IMR-90 (cell line): Measurements from ENCODE around the gene D2HGDH. TPM values are rescaled to one million over a fixed set of nuclear protein-coding genes. Genes with fewer than 3 reads are reported as not detected.

Source experiments
- ATAC-seq: fragments of 200-7000 bp; cut with Tn5 transposase; 2 replicates; pipeline ENCODE4 v1.9.1; 2020; ENCODE audit warnings: low read depth, mild to moderate bottlenecking, moderate library complexity
- BruUV-seq: library from RNA; stranded (reverse); fragments of 400-500 nt; replicated peaks from 2 replicates; lab custom pipeline; 2021; lab: Mats Ljungman, UMichigan
- CTCF ChIA-PET: fragments of 300-600 bp; formaldehyde crosslinking; extraction: SDS; loops from one replicate; lab custom pipeline; 2021; ENCODE audit warnings: antibody characterized with exemption; lab: Yijun Ruan, JAX
- POLR2A ChIA-PET: fragments of 300-600 bp; sonication (Branson Sonifier 250); formaldehyde crosslinking; loops from one replicate; lab custom pipeline; 2022; ENCODE audit warnings: antibody characterized with exemption; ENCODE audit not compliant: unreplicated experiment; lab: Charles Lee
- DNase-seq: peaks from one replicate; pipeline ENCODE4 v3.0.0; 2013
- H2AFZ ChIP-seq: replicated peaks from 2 replicates; pipeline ENCODE3; 2013; ENCODE audit warnings: low read length, mild to moderate bottlenecking; ENCODE audit not compliant: poor library complexity
- H2AK5ac ChIP-seq: 2 replicates; pipeline ENCODE4 v1.6.1; 2013; ENCODE audit warnings: low read depth, low read length, inconsistent platforms
- H2AK9ac ChIP-seq: replicated peaks from 2 replicates; pipeline ENCODE3; 2013; ENCODE audit warnings: mild to moderate bottlenecking, low read depth, low read length, moderate library complexity; ENCODE audit not compliant: poor library complexity
- H2BK120ac ChIP-seq: 2 replicates; pipeline ENCODE4 v1.6.1; 2013; ENCODE audit warnings: low read depth, low read length, inconsistent platforms
- H2BK15ac ChIP-seq: 3 replicates; pipeline ENCODE4 v1.6.1; 2013; ENCODE audit warnings: low read depth, low read length, inconsistent platforms
- H2BK20ac ChIP-seq: 2 replicates; pipeline ENCODE4 v1.6.1; 2013; ENCODE audit warnings: low read depth, mild to moderate bottlenecking, inconsistent platforms, low read length, moderate library complexity
- H2BK5ac ChIP-seq: 2 replicates; pipeline ENCODE4 v1.6.1; 2013; ENCODE audit warnings: mild to moderate bottlenecking, low read depth, low read length, inconsistent platforms; ENCODE audit not compliant: poor library complexity, severe bottlenecking
- H3K14ac ChIP-seq: replicated peaks from 2 replicates; pipeline ENCODE4 v1.6.1; 2013; ENCODE audit warnings: low read depth, low read length, inconsistent platforms
- H3K18ac ChIP-seq: 2 replicates; pipeline ENCODE4 v1.6.1; 2013; ENCODE audit warnings: low read depth, low read length, control low read depth
- H3K23ac ChIP-seq: 2 replicates; pipeline ENCODE4 v1.6.1; 2013; ENCODE audit warnings: low read depth, low read length, inconsistent platforms
- H3K27ac ChIP-seq: 2 replicates; pipeline ENCODE4 v1.5.1; 2013; ENCODE audit warnings: mild to moderate bottlenecking, control low read depth, low read length; ENCODE audit not compliant: insufficient read depth
- H3K27me3 ChIP-seq: 2 replicates; pipeline ENCODE4 v1.6.1; 2013; ENCODE audit warnings: low read length; ENCODE audit not compliant: control insufficient read depth, insufficient read depth
- H3K36me3 ChIP-seq: 2 replicates; pipeline ENCODE4 v1.6.1; 2013; ENCODE audit warnings: low read length, mixed read lengths; ENCODE audit not compliant: control insufficient read depth, insufficient read depth
- H3K4ac ChIP-seq: 2 replicates; pipeline ENCODE4 v1.6.1; 2013; ENCODE audit warnings: low read depth, low read length, inconsistent platforms
- H3K4me1 ChIP-seq: 2 replicates; pipeline ENCODE4 v1.6.1; 2013; ENCODE audit warnings: low read length, mixed read lengths; ENCODE audit not compliant: control insufficient read depth, insufficient read depth
- H3K4me2 ChIP-seq: 2 replicates; pipeline ENCODE4 v1.6.1; 2013; ENCODE audit warnings: low read depth, mild to moderate bottlenecking, control low read depth, low read length, moderate library complexity
- H3K4me3 ChIP-seq: 2 replicates; pipeline ENCODE4 v1.5.1; 2013; ENCODE audit warnings: low read depth, mild to moderate bottlenecking, control low read depth, low read length, moderate library complexity; ENCODE audit not compliant: insufficient read depth
- H3K56ac ChIP-seq: 2 replicates; pipeline ENCODE4 v1.6.1; 2013; ENCODE audit warnings: low read length, inconsistent platforms; ENCODE audit not compliant: insufficient read depth; ENCODE audit errors: extremely low read depth
- H3K79me1 ChIP-seq, 2 experiments: 2 replicates each; pipeline ENCODE4 v1.6.1; 2013; ENCODE audit warnings: low read length in 2 of 2, inconsistent platforms in 1 of 2, low read depth in 1 of 2
- H3K9ac ChIP-seq: 2 replicates; pipeline ENCODE4 v1.6.1; 2013; ENCODE audit warnings: low read depth, low read length, control low read depth
- H3K9me1 ChIP-seq: 2 replicates; pipeline ENCODE4 v1.6.1; 2013; ENCODE audit warnings: low read length, inconsistent platforms; ENCODE audit not compliant: insufficient read depth
- H3K9me3 ChIP-seq: 2 replicates; pipeline ENCODE4 v1.6.1; 2013; ENCODE audit warnings: low read length; ENCODE audit not compliant: control insufficient read depth, insufficient read depth
- H4K20me1 ChIP-seq: 2 replicates; pipeline ENCODE4 v1.6.1; 2013; ENCODE audit warnings: low read length, inconsistent platforms; ENCODE audit not compliant: insufficient read depth
- H4K5ac ChIP-seq: 2 replicates; pipeline ENCODE4 v1.6.1; 2013; ENCODE audit warnings: mild to moderate bottlenecking, low read depth, low read length, control low read depth
- H4K8ac ChIP-seq, 2 experiments: 2 replicates each; pipeline ENCODE4 v1.6.1; 2013; ENCODE audit warnings: low read depth in 2 of 2, low read length in 2 of 2, control low read depth in 1 of 2, inconsistent platforms in 1 of 2
- H4K91ac ChIP-seq: 2 replicates; pipeline ENCODE4 v1.6.1; 2013; ENCODE audit warnings: low read depth, low read length, inconsistent platforms; ENCODE audit not compliant: insufficient read depth
- FOS ChIP-seq: fragments of 150-350 bp; IDR thresholded peaks from 2 replicates; pipeline ENCODE4 v1.6.1; 2016; ENCODE audit warnings: low read depth, low read length
- MAFK ChIP-seq: IDR thresholded peaks from 2 replicates; pipeline ENCODE4 v1.6.1; 2012; ENCODE audit warnings: low read depth, low read length, improper control_type of control experiment
- USF2 ChIP-seq: fragments of 150-350 bp; IDR thresholded peaks from 2 replicates; pipeline ENCODE4 v1.6.1; 2017; ENCODE audit warnings: mild to moderate bottlenecking, antibody characterized with exemption, low read length, low read depth
- WGBS, 2 experiments: methylation state at CpG; one replicate each; pipeline versions ENCODE4 v1.1.5 to v1.1.7; 2013; ENCODE audit warnings: missing lambda C conversion rate in 2 of 2; ENCODE audit not compliant: insufficient read length in 1 of 2; ENCODE audit errors: extremely low coverage in 2 of 2; 5-methylcytosine and 5-hydroxymethylcytosine counted together
- dilution Hi-C: fragments of 300-500 bp; cut with HindIII; formaldehyde crosslinking; loops from one replicate; pipeline ENCODE4 v1.14.3; 2018; ENCODE audit warnings: low sequenced_read_pairs; ENCODE audit not compliant: unreplicated experiment
- in situ Hi-C: fragments of 300-500 bp; cut with MboI; formaldehyde crosslinking; loops from 3 replicates; pipeline ENCODE4 v1.14.3; 2019; ENCODE audit warnings: low sequenced_read_pairs, inconsistent platforms, mixed read lengths
- intact Hi-C: fragments of 100-400 bp; cut with micrococcal nuclease; formaldehyde crosslinking; loops from 2 replicates; pipeline ENCODE4 v1.10.0; 2022
- polyA plus RNA-seq, 3 experiments: library from polyadenylated mRNA; depleted of rRNA; stranded (reverse); fragments of >200 nt; gene quantifications; 2 replicates each; pipeline ENCODE4 v1.2.3, GENCODE V29; 2012; ENCODE audit warnings: low replicate concordance in 1 of 3
- total RNA-seq: library from RNA; depleted of rRNA; stranded (reverse); fragments of >200 nt; gene quantifications from 2 replicates; pipeline ENCODE4 v1.2.3, GENCODE V29; 2012

Gene D2HGDH
- total and polyA plus RNA-seq, 2 of the 4 experiments (the other 2 are of a cell fraction): 6.3 to 22.1 TPM

- H3K4ac ChIP-seq: no peak overlapping the region
- 100% methylated on average over 3 of the region's 16 CpGs; no CpG with 5 or more reads in 1 of the 2 experiments for WGBS, 2 experiments
- TF ChIP-seq FOS: no peak
- TF ChIP-seq USF2: no peak
- no peak for TF ChIP-seq MAFK
- ATAC-seq (no peak), DNase-seq (no peak)
- no peaks in the 10 kb centered on the region; the same call in 1 of the 2 replicates for H4K20me1 ChIP-seq
- POLR2A ChIA-PET: no interaction called here
- no peak overlapping the region for H2BK120ac ChIP-seq
- H2AK5ac ChIP-seq: no peak overlapping the region
- no peak overlapping the region for H3K14ac ChIP-seq
- H3K9ac ChIP-seq: no peak overlapping the region
- H2BK20ac ChIP-seq: no peak overlapping the region
- no peak overlapping the region for H2BK15ac ChIP-seq
- no peaks in the 10 kb centered on the region for H3K27me3 ChIP-seq
- H2BK5ac ChIP-seq: no peak overlapping the region
- no peak overlapping the region for H3K23ac ChIP-seq
- H2AFZ ChIP-seq: no peak overlapping the region
- no peaks in the 10 kb centered on the region; a peak in 1 of 4 replicates for H3K79me1 ChIP-seq
- H3K27ac ChIP-seq: no peak overlapping the region
- peaks cover 7% of the 10 kb centered on the region; the same call in 1 of the 2 replicates for H3K9me3 ChIP-seq
- no peak overlapping the region for H4K5ac ChIP-seq
- no peak overlapping the region for H3K56ac ChIP-seq
- no peak overlapping the region for H4K91ac ChIP-seq
- H3K36me3 ChIP-seq: peaks cover 51% of the 10 kb centered on the region
- no peak overlapping the region for H3K4me2 ChIP-seq
- H3K18ac ChIP-seq: no peak overlapping the region
- CTCF ChIA-PET: no interaction called here
- H4K8ac ChIP-seq: no peak overlapping the region
- dilution Hi-C loops (no loop called here), intact Hi-C loops (no loop called here), in situ Hi-C loops (no loop called here)
- no TSS peak for BruUV-seq
- no peak overlapping the region for H3K4me3 ChIP-seq
- H3K4me1 ChIP-seq: no peaks in the 10 kb centered on the region
- no peak overlapping the region for H2AK9ac ChIP-seq
- H3K9me1 ChIP-seq: no peaks in the 10 kb centered on the region
These were observed 15.3 kb upstream of the D2HGDH start for GRCh38 chr2:241719093-241719492.
